ENCODE measurements around the gene PDLIM7.

PDLIM7 gene

GRCh38 chr5:177440211-177440989 lies 57.0 kb downstream of the PDLIM7 start:
- peak; percentile 65 for DNase-seq

GRCh38 chr5:177439518-177440053 lies 57.8 kb downstream of the PDLIM7 start:
- DNase-seq = no peak

- peak; percentile 56 for DNase-seq
Measured at GRCh38 chr5:177438468-177438867, 58.9 kb downstream of the PDLIM7 start.

- no peak for DNase-seq
Measured at GRCh38 chr5:177437623-177438022, 59.8 kb downstream of the PDLIM7 start.

GRCh38 chr5:177435847-177436536 lies 61.4 kb downstream of the PDLIM7 start:
- peak; percentile 53 for DNase-seq

- no peak for DNase-seq
Measured at GRCh38 chr5:177434942-177435738, 62.3 kb downstream of the PDLIM7 start.

GRCh38 chr5:177434437-177434836 lies 63.0 kb downstream of the PDLIM7 start:
- DNase-seq = peak; percentile 78

- DNase-seq = no peak
Measured at GRCh38 chr5:177433658-177434217, 63.7 kb downstream of the PDLIM7 start.

Measured in activated CD8-positive, alpha-beta memory T cell treated with anti-CD3 and anti-CD28 coated beads, Interleukin-2, amount 50 U/mL, for 48 hours (primary cell).